ENCODE results near the gene SMIM22.

GRCh38 chr16:4828567-4829321 lies 33.6 kb downstream of the SMIM22 start:
- no peak for TF ChIP-seq CTCF (IDR thresholded peaks at IDR 0.05; ENCODE audit: insufficient read depth, low read depth, low read length)
- TF ChIP-seq EZH2 (IDR thresholded peaks at IDR 0.05; ENCODE audit: insufficient read depth, low read length) = no peak
